ENCODE results near the gene SLC9C2. TPM values are rescaled to one million over a fixed set of nuclear protein-coding genes. Genes with fewer than 3 reads are reported as not detected.
"Not testable (repeated sequence)": the region's sequence is repeated elsewhere in the genome, so short reads cannot be mapped to it uniquely, and the experiment has no call there.

The SLC9C2 gene
- polyA plus RNA-seq, 3 donors = not detected

DNA sequence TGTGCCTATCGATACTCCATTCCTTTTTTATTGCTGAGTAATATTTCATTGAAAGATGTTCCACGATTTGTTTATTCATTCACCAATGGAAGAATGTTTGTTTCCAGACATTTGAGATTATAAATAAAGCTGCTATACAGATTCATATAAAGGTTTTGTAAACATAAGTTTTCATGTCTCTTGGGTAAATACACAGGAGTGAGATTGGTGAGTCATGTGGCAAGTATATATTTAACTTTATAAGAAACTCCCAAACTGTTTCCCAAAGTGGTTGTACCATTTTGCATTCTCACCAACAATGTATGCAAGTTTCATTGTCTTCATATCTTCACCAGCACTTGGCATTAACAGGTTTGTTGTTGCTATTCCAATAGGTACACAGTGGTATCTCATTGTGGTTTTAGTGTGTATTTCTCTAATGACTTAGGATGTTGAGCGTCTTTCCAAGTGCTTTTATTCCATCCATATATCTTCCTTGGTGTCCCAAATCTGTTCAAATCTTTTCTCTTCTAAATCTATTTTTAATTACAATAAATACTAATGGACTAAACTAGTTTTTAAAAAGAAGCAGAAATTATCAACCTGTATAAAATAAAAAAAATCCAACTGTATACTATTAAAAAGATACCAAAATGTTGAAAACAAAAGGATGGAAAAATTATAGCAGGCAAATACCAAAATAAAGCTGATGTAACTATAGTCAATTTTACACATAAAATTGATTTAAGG, 6.6 kb downstream of the SLC9C2 start:
- Histone ChIP-seq H2AFZ (ENCODE audit: insufficient read depth, low read depth, low read length, poor library complexity, severe bottlenecking) (no peak overlapping the region), H3K9ac (ENCODE audit: insufficient read depth, low read length, poor library complexity, severe bottlenecking) (no peak overlapping the region), H3K27ac (ENCODE audit: low read depth in 1 of 2, low read length in 2 of 2) (no peak overlapping the region), H3K9me3 (replicated peaks in 1 of 2; ENCODE audit: control insufficient read depth in 1 of 2, insufficient read depth in 1 of 2, low read length in 2 of 2) (no peaks in the 10 kb centered on the region), H3K79me2 (ENCODE audit: insufficient read depth, low read length) (no peaks in the 10 kb centered on the region), H3K4me1 (ENCODE audit: control insufficient read depth in 1 of 2, insufficient read depth in 2 of 2, low read length in 2 of 2) (no peaks in the 10 kb centered on the region), H3K4me2 (replicated peaks; ENCODE audit: extremely low read depth, low read length, poor library complexity, severe bottlenecking) (no peak overlapping the region), H3K27me3 (ENCODE audit: control insufficient read depth in 2 of 2, insufficient read depth in 2 of 2, low read length in 2 of 2) (no peaks in the 10 kb centered on the region), H4K20me1 (ENCODE audit: insufficient read depth, low read length) (no peaks in the 10 kb centered on the region), H3K4me3 (replicated peaks in 1 of 3; ENCODE audit: low read depth in 2 of 3, low read length in 3 of 3) (no peak overlapping the region), H3K36me3 (replicated peaks in 1 of 2; ENCODE audit: control insufficient read depth in 1 of 2, insufficient read depth in 2 of 2, low read length in 2 of 2) (no peaks in the 10 kb centered on the region)
- intact Hi-C loops (cut with micrococcal nuclease) = no loop called here
- TF ChIP-seq, protein P1, sequence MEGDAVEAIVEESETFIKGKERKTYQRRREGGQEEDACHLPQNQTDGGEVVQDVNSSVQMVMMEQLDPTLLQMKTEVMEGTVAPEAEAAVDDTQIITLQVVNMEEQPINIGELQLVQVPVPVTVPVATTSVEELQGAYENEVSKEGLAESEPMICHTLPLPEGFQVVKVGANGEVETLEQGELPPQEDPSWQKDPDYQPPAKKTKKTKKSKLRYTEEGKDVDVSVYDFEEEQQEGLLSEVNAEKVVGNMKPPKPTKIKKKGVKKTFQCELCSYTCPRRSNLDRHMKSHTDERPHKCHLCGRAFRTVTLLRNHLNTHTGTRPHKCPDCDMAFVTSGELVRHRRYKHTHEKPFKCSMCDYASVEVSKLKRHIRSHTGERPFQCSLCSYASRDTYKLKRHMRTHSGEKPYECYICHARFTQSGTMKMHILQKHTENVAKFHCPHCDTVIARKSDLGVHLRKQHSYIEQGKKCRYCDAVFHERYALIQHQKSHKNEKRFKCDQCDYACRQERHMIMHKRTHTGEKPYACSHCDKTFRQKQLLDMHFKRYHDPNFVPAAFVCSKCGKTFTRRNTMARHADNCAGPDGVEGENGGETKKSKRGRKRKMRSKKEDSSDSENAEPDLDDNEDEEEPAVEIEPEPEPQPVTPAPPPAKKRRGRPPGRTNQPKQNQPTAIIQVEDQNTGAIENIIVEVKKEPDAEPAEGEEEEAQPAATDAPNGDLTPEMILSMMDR (IDR thresholded peaks at IDR 0.05) = no peak
- Mint-ChIP-seq H3K4me3 (no peak overlapping the region), H3K27me3 (ENCODE audit: low read depth in 3 of 3) (peaks cover 0 to 3% (median 1%) of the 10 kb centered on the region in 3 donors), H3K36me3 (no peaks in the 10 kb centered on the region), H3K27ac (no peak overlapping the region), H3K9me3 (peaks cover 0 to 4% (median 0%) of the 10 kb centered on the region in 7 donors), H3K4me1 (no peaks in the 10 kb centered on the region)
- no CpG with 5 or more reads among the region's 3 CpGs for WGBS (ENCODE audit: insufficient coverage)
- DNase-seq = no peak

DNA sequence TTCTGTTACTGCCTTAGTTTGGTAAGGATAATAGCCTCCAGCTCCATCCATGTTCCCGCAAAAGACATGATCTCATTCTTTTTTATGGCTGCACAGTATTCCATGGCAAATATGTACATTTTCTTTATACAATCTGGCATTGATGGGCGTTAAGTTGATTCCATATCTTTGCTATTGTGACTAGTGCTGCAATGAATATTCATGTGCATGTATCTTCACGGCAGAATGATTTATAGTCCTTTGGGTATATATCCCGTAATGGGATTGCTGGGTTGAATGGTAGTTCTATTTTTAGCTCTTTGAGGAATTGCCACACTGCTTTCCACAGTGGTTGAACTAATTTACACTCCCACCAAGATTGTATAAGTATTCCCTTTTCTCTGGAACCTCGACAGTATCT, 11.7 kb downstream of the SLC9C2 start:
- H3K27ac ChIP-seq (ENCODE audit: low read depth in 1 of 2, low read length in 2 of 2); H3K4me3 Mint-ChIP-seq; H2AFZ ChIP-seq (ENCODE audit: insufficient read depth, low read depth, low read length, poor library complexity, severe bottlenecking); DNase-seq; H3K36me3 ChIP-seq (replicated peaks in 1 of 2; ENCODE audit: control insufficient read depth in 1 of 2, insufficient read depth in 2 of 2, low read length in 2 of 2); H3K27ac Mint-ChIP-seq; H3K79me2 ChIP-seq (ENCODE audit: insufficient read depth, low read length); H3K4me3 ChIP-seq (replicated peaks in 1 of 3; ENCODE audit: low read depth in 2 of 3, low read length in 3 of 3); intact Hi-C loops (cut with micrococcal nuclease); H4K20me1 ChIP-seq (ENCODE audit: insufficient read depth, low read length); H3K27me3 Mint-ChIP-seq (ENCODE audit: low read depth in 3 of 3); H3K36me3 Mint-ChIP-seq; H3K4me2 ChIP-seq (replicated peaks; ENCODE audit: extremely low read depth, low read length, poor library complexity, severe bottlenecking); H3K9me3 ChIP-seq (replicated peaks in 1 of 2; ENCODE audit: control insufficient read depth in 1 of 2, insufficient read depth in 1 of 2, low read length in 2 of 2); H3K27me3 ChIP-seq (ENCODE audit: control insufficient read depth in 2 of 2, insufficient read depth in 2 of 2, low read length in 2 of 2); H3K9me3 Mint-ChIP-seq; H3K4me1 ChIP-seq (ENCODE audit: control insufficient read depth in 1 of 2, insufficient read depth in 2 of 2, low read length in 2 of 2); H3K4me1 Mint-ChIP-seq; H3K9ac ChIP-seq (ENCODE audit: insufficient read depth, low read length, poor library complexity, severe bottlenecking): not testable (repeated sequence)
- WGBS (ENCODE audit: insufficient coverage) = 100% methylated on average over 1 of the region's 5 CpGs
